Measurements from ENCODE around the gene MPO. TPM values are rescaled to one million over a fixed set of nuclear protein-coding genes. Genes with fewer than 3 reads are reported as not detected.

Gene MPO
- total and polyA plus RNA-seq, 4 donors, result 0.18 to 0.63 (median 0.32) TPM

GRCh38 chr17:58320163-58320558 lies 39.4 kb upstream of the MPO start:
- intact Hi-C loops (cut with DNase I), result loop anchor here in 1 of 2 donors (5.0 kb wide), 2 partner anchors 37 to 97 kb away; partner anchors contain the start of gene RNF43
- Histone ChIP-seq H3K9me3 (ENCODE audit: control insufficient read depth, low read length) (no peaks in the 10 kb centered on the region), H3K36me3 (ENCODE audit: control insufficient read depth in 1 of 2, insufficient read depth in 2 of 2, low read length in 1 of 2) (no peaks in the 10 kb centered on the region), H3K4me1 (ENCODE audit: control insufficient read depth in 1 of 2, insufficient read depth in 2 of 2, low read length in 2 of 2) (no peaks in the 10 kb centered on the region), H3K27ac (ENCODE audit: low read depth in 1 of 2, low read length in 2 of 2) (no peak overlapping the region), H3K27me3 (ENCODE audit: control insufficient read depth in 1 of 2, insufficient read depth in 2 of 2, low read length in 1 of 2) (no peaks in the 10 kb centered on the region), H3K4me3 (ENCODE audit: low read length in 2 of 2) (no peak overlapping the region)
- 96 to 97% methylated on average over 7 of the region's 7 CpGs for WGBS, 2 donors
- DNase-seq (peak; percentile 10 to 59), ATAC-seq (ENCODE audit: low FRiP score) (no peak)

DNA sequence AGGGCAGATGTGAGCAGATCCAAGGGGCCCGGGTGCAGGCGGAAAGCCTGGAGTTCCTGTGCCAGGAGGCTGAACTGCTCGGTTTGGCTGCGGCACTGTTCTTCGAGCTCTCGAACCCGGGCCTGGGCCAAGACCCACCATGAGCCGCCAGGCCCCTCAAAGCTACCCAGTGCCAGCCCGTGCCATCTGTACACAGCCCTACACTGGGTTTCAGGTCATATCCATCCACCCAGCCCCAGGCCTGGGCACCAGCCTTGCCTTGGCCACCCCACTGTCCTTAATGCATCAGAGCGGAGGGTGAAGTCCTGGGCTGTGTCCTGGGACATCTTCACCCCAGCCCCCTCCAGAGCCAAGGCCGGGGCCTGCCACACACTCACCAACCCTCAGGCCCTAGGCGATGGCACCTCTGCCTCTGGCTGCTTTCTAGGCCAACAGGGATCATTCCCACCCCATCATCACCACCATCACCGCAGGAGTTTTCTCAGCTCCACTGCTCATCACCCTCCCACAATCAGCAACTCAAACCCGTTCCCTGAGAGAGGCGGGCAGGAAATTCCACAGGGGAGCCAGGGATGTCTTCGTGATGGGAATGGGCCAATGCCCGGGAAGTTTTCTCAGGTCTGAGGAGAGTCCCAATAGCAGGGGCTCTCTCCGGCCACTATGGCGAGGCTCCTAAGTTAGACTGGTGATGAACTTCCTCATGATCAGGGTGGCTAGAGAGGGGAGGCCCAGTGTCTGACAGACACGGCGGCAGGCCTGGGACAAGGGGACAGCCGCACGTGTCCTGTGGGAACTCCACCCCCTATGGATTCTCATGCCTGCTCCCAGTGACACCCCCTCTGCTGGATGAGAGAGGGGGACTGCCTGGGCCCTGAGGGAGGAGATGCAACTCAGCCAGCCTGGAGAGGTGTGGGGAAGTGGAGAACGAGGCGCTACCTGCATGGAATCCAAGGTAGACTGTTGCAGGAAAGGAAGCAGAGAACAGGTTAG lies 38.7 kb upstream of the MPO start:
- Histone ChIP-seq H3K4me1 (ENCODE audit: control insufficient read depth in 1 of 2, insufficient read depth in 2 of 2, low read length in 2 of 2) (no peaks in the 10 kb centered on the region), H3K36me3 (ENCODE audit: control insufficient read depth in 1 of 2, insufficient read depth in 2 of 2, low read length in 1 of 2) (no peaks in the 10 kb centered on the region), H3K27me3 (ENCODE audit: control insufficient read depth in 1 of 2, insufficient read depth in 2 of 2, low read length in 1 of 2) (no peaks in the 10 kb centered on the region), H3K9me3 (ENCODE audit: control insufficient read depth, low read length) (no peaks in the 10 kb centered on the region), H3K4me3 (ENCODE audit: low read length in 2 of 2) (no peak overlapping the region), H3K27ac (ENCODE audit: low read depth in 1 of 2, low read length in 2 of 2) (no peak overlapping the region)
- ATAC-seq (ENCODE audit: low FRiP score) (no peak), DNase-seq (peak; percentile 24 to 51)
- intact Hi-C loops (cut with DNase I), result loop anchor here in 1 of 2 donors (5.0 kb wide), 2 partner anchors 38 to 98 kb away; partner anchors contain the start of gene RNF43
- 82 to 87% methylated on average over 24 to 25 of the region's 25 CpGs for WGBS, 2 donors

- Histone ChIP-seq H3K36me3 (ENCODE audit: control insufficient read depth in 1 of 2, insufficient read depth in 2 of 2, low read length in 1 of 2) (no peaks in the 10 kb centered on the region), H3K4me3 (ENCODE audit: low read length in 2 of 2) (no peak overlapping the region), H3K27me3 (ENCODE audit: control insufficient read depth in 1 of 2, insufficient read depth in 2 of 2, low read length in 1 of 2) (no peaks in the 10 kb centered on the region), H3K27ac (ENCODE audit: low read depth in 1 of 2, low read length in 2 of 2) (no peak overlapping the region), H3K9me3 (ENCODE audit: control insufficient read depth, low read length) (no peaks in the 10 kb centered on the region), H3K4me1 (ENCODE audit: control insufficient read depth in 1 of 2, insufficient read depth in 2 of 2, low read length in 2 of 2) (no peaks in the 10 kb centered on the region)
- intact Hi-C loops (cut with DNase I), result no loop called here
- WGBS, 2 donors, result 76 to 86% methylated on average over 7 of the region's 7 CpGs
- no peak for ATAC-seq (ENCODE audit: low FRiP score)
- peak in 1 of 2 donors; percentile 40 for DNase-seq
Measured at GRCh38 chr17:58318627-58319172, 38.0 kb upstream of the MPO start.

DNA sequence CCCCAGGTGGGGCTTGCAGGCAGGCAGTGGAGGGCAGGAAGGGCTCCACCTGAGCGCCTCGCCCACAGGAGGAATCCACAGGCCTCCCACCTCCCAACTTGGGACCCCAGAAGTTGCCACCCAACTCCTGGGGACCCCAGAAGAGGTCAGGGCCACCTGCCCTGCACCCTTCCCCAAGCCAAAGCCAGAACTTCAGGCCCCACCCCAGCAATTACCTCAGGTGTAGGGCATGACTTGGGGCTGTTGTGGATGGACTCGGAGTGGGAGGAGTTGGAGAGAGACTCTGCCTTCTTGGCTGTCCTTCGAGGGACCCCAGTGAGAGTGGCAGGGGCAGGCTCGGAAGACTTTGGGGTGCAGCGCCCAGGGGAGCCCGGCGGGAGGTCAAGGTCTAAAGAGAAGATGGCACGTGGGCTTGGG lies 37.3 kb upstream of the MPO start:
- no peaks in the 10 kb centered on the region for H3K4me1 ChIP-seq (ENCODE audit: control insufficient read depth in 1 of 2, insufficient read depth in 2 of 2, low read length in 2 of 2)
- H3K4me3 ChIP-seq (ENCODE audit: low read length in 2 of 2), result no peak overlapping the region
- H3K36me3 ChIP-seq (ENCODE audit: control insufficient read depth in 1 of 2, insufficient read depth in 2 of 2, low read length in 1 of 2), result no peaks in the 10 kb centered on the region
- H3K27ac ChIP-seq (ENCODE audit: low read depth in 1 of 2, low read length in 2 of 2), result no peak overlapping the region
- DNase-seq, result peak in 1 of 2 donors; percentile 71
- H3K9me3 ChIP-seq (ENCODE audit: control insufficient read depth, low read length), result no peaks in the 10 kb centered on the region
- WGBS, 2 donors, result 90 to 93% methylated on average over 9 of the region's 9 CpGs
- intact Hi-C loops (cut with DNase I), result no loop called here
- no peak for ATAC-seq (ENCODE audit: low FRiP score)
- no peaks in the 10 kb centered on the region for H3K27me3 ChIP-seq (ENCODE audit: control insufficient read depth in 1 of 2, insufficient read depth in 2 of 2, low read length in 1 of 2)

DNA sequence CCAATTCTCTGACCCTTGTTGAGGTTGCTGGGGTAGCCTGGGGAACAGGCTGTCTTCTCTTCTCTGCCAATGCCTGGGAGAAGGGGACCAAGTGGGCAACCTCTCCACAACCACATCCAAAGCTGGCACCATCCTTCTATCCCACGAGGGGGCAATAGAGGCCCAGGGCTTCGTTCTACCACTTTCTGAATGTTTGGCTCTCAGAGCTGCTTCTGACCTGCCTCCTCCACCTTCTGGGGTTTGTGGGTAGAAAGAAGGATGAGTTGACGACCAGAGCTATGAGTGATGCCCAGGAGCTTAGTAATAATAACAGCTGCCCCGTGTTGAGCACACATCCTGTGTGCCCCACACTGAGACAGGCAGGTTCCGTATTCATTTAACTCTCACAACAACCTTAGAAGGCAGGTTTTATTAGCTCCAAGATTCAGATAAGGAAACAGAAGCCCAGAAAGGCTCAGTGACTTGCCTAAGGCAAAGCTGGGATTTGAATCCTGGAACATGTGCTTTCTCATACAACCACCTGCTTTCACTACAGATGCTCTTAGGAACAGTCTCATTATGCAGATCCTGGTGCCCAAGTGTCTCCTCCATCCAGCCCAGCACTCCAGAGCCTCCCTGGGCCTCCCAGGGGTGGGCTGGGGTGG lies 36.8 kb upstream of the MPO start:
- intact Hi-C loops (cut with DNase I), result no loop called here
- no peaks in the 10 kb centered on the region for H3K36me3 ChIP-seq (ENCODE audit: control insufficient read depth in 1 of 2, insufficient read depth in 2 of 2, low read length in 1 of 2)
- H3K27ac ChIP-seq (ENCODE audit: low read depth in 1 of 2, low read length in 2 of 2), result no peak overlapping the region
- 30 to 35% methylated on average over 5 of the region's 5 CpGs for WGBS, 2 donors
- DNase-seq (peak; percentile 38 to 56), ATAC-seq (ENCODE audit: low FRiP score) (no peak)
- no peaks in the 10 kb centered on the region for H3K4me1 ChIP-seq (ENCODE audit: control insufficient read depth in 1 of 2, insufficient read depth in 2 of 2, low read length in 2 of 2)
- H3K9me3 ChIP-seq (ENCODE audit: control insufficient read depth, low read length), result no peaks in the 10 kb centered on the region
- H3K4me3 ChIP-seq (ENCODE audit: low read length in 2 of 2), result no peak overlapping the region
- no peaks in the 10 kb centered on the region for H3K27me3 ChIP-seq (ENCODE audit: control insufficient read depth in 1 of 2, insufficient read depth in 2 of 2, low read length in 1 of 2)

- DNase-seq (peak; percentile 35 to 51), ATAC-seq (ENCODE audit: low FRiP score) (no peak)
- intact Hi-C loops (cut with DNase I), result no loop called here
- WGBS, 2 donors, result 90 to 95% methylated on average over 8 of the region's 8 CpGs
- Histone ChIP-seq H3K27me3 (ENCODE audit: control insufficient read depth in 1 of 2, insufficient read depth in 2 of 2, low read length in 1 of 2) (no peaks in the 10 kb centered on the region), H3K36me3 (ENCODE audit: control insufficient read depth in 1 of 2, insufficient read depth in 2 of 2, low read length in 1 of 2) (no peaks in the 10 kb centered on the region), H3K4me3 (ENCODE audit: low read length in 2 of 2) (no peak overlapping the region), H3K27ac (ENCODE audit: low read depth in 1 of 2, low read length in 2 of 2) (no peak overlapping the region), H3K4me1 (ENCODE audit: control insufficient read depth in 1 of 2, insufficient read depth in 2 of 2, low read length in 2 of 2) (no peaks in the 10 kb centered on the region), H3K9me3 (ENCODE audit: control insufficient read depth, low read length) (no peaks in the 10 kb centered on the region)
Measured at GRCh38 chr17:58316260-58316960, 35.7 kb upstream of the MPO start.

- Histone ChIP-seq H3K27me3 (ENCODE audit: control insufficient read depth in 1 of 2, insufficient read depth in 2 of 2, low read length in 1 of 2) (no peaks in the 10 kb centered on the region), H3K36me3 (ENCODE audit: control insufficient read depth in 1 of 2, insufficient read depth in 2 of 2, low read length in 1 of 2) (no peaks in the 10 kb centered on the region), H3K27ac (ENCODE audit: low read depth in 1 of 2, low read length in 2 of 2) (no peak overlapping the region), H3K4me3 (ENCODE audit: low read length in 2 of 2) (no peak overlapping the region), H3K4me1 (ENCODE audit: control insufficient read depth in 1 of 2, insufficient read depth in 2 of 2, low read length in 2 of 2) (no peaks in the 10 kb centered on the region), H3K9me3 (ENCODE audit: control insufficient read depth, low read length) (no peaks in the 10 kb centered on the region)
- 94 to 97% methylated on average over 4 of the region's 4 CpGs for WGBS, 2 donors
- ATAC-seq (ENCODE audit: low FRiP score), result no peak
- DNase-seq, result no peak
- intact Hi-C loops (cut with DNase I), result no loop called here
Measured at GRCh38 chr17:58315750-58316149, 35.0 kb upstream of the MPO start.

GRCh38 chr17:58315281-58315711 lies 34.6 kb upstream of the MPO start:
- H3K27ac ChIP-seq (ENCODE audit: low read depth in 1 of 2, low read length in 2 of 2), result no peak overlapping the region
- H3K27me3 ChIP-seq (ENCODE audit: control insufficient read depth in 1 of 2, insufficient read depth in 2 of 2, low read length in 1 of 2), result no peaks in the 10 kb centered on the region
- DNase-seq (peak in 1 of 2 donors; percentile 67), ATAC-seq (ENCODE audit: low FRiP score) (no peak)
- WGBS, 2 donors, result 93 to 95% methylated on average over 6 of the region's 6 CpGs
- no peak overlapping the region for H3K4me3 ChIP-seq (ENCODE audit: low read length in 2 of 2)
- no peaks in the 10 kb centered on the region for H3K36me3 ChIP-seq (ENCODE audit: control insufficient read depth in 1 of 2, insufficient read depth in 2 of 2, low read length in 1 of 2)
- H3K9me3 ChIP-seq (ENCODE audit: control insufficient read depth, low read length), result no peaks in the 10 kb centered on the region
- intact Hi-C loops (cut with DNase I), result no loop called here
- no peaks in the 10 kb centered on the region for H3K4me1 ChIP-seq (ENCODE audit: control insufficient read depth in 1 of 2, insufficient read depth in 2 of 2, low read length in 2 of 2)
